Breast epithelium (tissue), 3 donors: ENCODE results near the gene SPG7.

Experiments used
- POLR2A ChIP-seq: fragments of 450-650 bp; IDR thresholded peaks from one replicate; pipeline ENCODE4 v1.6.1; 2016; ENCODE audit warnings: antibody characterized with exemption, mild to moderate bottlenecking, moderate library complexity
- POLR2AphosphoS5 ChIP-seq, 3 donors: sonication (generic); formaldehyde crosslinking; IDR thresholded peaks; one replicate each; pipeline ENCODE4 v1.6.1; 2017; ENCODE audit warnings: antibody characterized with exemption in 3 of 3
- TF ChIP-seq, protein P1 (sequence below), 3 donors: fragments of 450-650 bp; IDR thresholded peaks; one replicate each; pipeline ENCODE4 v1.5.1; 2016 to 2017; ENCODE audit warnings: antibody characterized with exemption in 3 of 3, mild to moderate bottlenecking in 3 of 3, moderate library complexity in 3 of 3

DNA sequence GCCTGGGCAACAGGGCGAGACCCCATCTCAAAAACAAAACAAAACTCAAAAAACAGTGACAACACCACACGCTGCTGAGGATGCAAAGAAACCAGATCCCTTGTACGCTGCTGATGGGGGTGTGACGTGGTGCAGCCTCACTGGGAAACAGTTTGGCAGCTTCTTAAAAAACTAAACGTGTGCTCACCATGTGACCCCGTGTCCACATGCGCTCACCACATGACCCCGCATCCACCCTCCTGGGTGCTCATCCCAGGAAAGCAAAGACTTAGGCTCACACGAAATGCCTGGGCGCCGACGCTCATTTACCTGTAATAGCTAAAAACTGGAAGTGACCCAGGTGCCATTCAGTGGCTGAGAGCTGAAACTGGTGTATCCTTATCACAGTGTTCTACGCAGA lies 32.4 kb downstream of the SPG7 start:
- TF ChIP-seq, protein P1, sequence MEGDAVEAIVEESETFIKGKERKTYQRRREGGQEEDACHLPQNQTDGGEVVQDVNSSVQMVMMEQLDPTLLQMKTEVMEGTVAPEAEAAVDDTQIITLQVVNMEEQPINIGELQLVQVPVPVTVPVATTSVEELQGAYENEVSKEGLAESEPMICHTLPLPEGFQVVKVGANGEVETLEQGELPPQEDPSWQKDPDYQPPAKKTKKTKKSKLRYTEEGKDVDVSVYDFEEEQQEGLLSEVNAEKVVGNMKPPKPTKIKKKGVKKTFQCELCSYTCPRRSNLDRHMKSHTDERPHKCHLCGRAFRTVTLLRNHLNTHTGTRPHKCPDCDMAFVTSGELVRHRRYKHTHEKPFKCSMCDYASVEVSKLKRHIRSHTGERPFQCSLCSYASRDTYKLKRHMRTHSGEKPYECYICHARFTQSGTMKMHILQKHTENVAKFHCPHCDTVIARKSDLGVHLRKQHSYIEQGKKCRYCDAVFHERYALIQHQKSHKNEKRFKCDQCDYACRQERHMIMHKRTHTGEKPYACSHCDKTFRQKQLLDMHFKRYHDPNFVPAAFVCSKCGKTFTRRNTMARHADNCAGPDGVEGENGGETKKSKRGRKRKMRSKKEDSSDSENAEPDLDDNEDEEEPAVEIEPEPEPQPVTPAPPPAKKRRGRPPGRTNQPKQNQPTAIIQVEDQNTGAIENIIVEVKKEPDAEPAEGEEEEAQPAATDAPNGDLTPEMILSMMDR (IDR thresholded peaks at IDR 0.05) = no peak
- no peak for TF ChIP-seq POLR2A
- no peak for TF ChIP-seq POLR2AphosphoS5 (IDR thresholded peaks at IDR 0.05)
